SK-N-SH treated with all-trans-retinoic acid at 6 μM for 48 hours (cell line): ENCODE data around the gene COPS2.

ENCODE experiments used
- BACH2 ChIP-seq: fragments of 250-450 bp; sonication (Bioruptor Pico); IDR thresholded peaks from 2 replicates; pipeline ENCODE4 v1.9.0; 2021; ENCODE audit warnings: mild to moderate bottlenecking, borderline replicate concordance
- GLIS3 ChIP-seq: fragments of 250-450 bp; sonication (Bioruptor Pico); IDR thresholded peaks from 2 replicates; pipeline ENCODE4 v1.5.0; 2020; ENCODE audit warnings: mild to moderate bottlenecking, moderate library complexity
- OSR1 ChIP-seq: fragments of 250-450 bp; sonication (Bioruptor Pico); IDR thresholded peaks from 2 replicates; pipeline ENCODE4 v1.8.0; 2022; ENCODE audit warnings: moderate library complexity, mild to moderate bottlenecking, inconsistent platforms
- RARB ChIP-seq: fragments of 250-450 bp; sonication (Bioruptor Pico); IDR thresholded peaks from 2 replicates; pipeline ENCODE4 v1.8.0; 2021; ENCODE audit warnings: mild to moderate bottlenecking, moderate library complexity
- SNAI2 ChIP-seq: fragments of 250-450 bp; sonication (Bioruptor Pico); IDR thresholded peaks from 2 replicates; pipeline ENCODE4 v1.5.0; 2020; ENCODE audit warnings: mild to moderate bottlenecking, moderate library complexity
- ZC3H10 ChIP-seq: fragments of 250-450 bp; sonication (Bioruptor Pico); IDR thresholded peaks from 2 replicates; pipeline ENCODE4 v1.5.1; 2021; ENCODE audit warnings: mild to moderate bottlenecking, moderate library complexity
- ZFP3 ChIP-seq: fragments of 250-450 bp; sonication (Bioruptor Pico); IDR thresholded peaks from 2 replicates; pipeline ENCODE4 v1.5.0; 2020; ENCODE audit warnings: mild to moderate bottlenecking, moderate library complexity
- ZNF565 ChIP-seq: fragments of 450-650 bp; formaldehyde crosslinking; conservative IDR thresholded peaks from 2 replicates; pipeline ENCODE4 v1.5.0; 2020; ENCODE audit warnings: low read depth, mild to moderate bottlenecking, moderate library complexity
- ZNF70 ChIP-seq: fragments of 450-650 bp; formaldehyde crosslinking; IDR thresholded peaks from 2 replicates; pipeline ENCODE4 v1.5.0; 2020; ENCODE audit warnings: mild to moderate bottlenecking, moderate library complexity
- TF ChIP-seq, protein P1 (sequence below): fragments of 250-450 bp; sonication (Bioruptor Pico); IDR thresholded peaks from 2 replicates; pipeline ENCODE4 v1.5.0; 2020; ENCODE audit warnings: mild to moderate bottlenecking, moderate library complexity
- TF ChIP-seq, protein P2 (sequence below): fragments of 250-450 bp; sonication (Bioruptor Pico); IDR thresholded peaks from 2 replicates; pipeline ENCODE4 v1.8.0; 2020; ENCODE audit warnings: mild to moderate bottlenecking, moderate library complexity, borderline replicate concordance
- TF ChIP-seq, protein P3 (sequence below): fragments of 250-450 bp; sonication (Bioruptor Pico); IDR thresholded peaks from 2 replicates; pipeline ENCODE4 v1.5.1; 2020; ENCODE audit warnings: low read depth, mild to moderate bottlenecking, moderate library complexity

DNA sequence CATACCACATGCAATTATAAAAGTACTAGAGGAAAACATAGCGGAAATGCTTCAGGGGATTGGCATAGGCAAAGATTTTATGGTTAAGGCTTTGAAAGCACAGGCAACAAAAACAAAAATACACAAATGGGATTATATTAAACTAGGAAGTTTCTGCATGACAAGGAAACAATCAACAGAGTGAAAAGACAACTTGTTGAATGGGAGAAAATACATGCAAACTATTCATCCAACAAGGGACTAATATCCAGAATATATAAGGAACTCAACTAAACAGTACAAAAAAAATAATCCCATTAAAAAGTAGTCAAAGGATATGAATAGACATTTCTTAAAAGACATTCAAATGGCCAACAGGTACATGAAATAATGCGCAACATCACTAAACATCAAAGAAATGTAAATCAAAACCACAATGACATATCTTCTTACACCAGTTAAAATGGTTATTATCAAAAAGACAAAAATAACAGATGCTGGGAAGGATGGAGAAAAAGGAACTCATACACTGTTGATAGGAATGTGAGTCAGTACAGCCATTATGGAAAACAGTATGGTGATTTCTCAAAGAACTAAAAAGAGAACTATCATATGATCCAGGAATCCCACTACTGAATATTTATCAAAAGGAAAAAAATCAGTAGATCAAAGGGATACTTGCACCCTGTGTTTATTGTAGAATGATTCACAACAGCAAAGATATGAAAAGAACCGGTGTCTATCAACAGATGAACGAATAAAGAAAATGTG lies 39.1 kb downstream of the COPS2 start:
- no peak for TF ChIP-seq ZNF70 (CRISPR knock-in tag)
- TF ChIP-seq SNAI2, result no peak
- no peak for TF ChIP-seq BACH2 (CRISPR knock-in tag)
- TF ChIP-seq RARB (CRISPR knock-in tag), result no peak
- TF ChIP-seq GLIS3 (CRISPR knock-in tag), result no peak
- no peak for TF ChIP-seq ZC3H10 (CRISPR knock-in tag)
- TF ChIP-seq, protein P1, sequence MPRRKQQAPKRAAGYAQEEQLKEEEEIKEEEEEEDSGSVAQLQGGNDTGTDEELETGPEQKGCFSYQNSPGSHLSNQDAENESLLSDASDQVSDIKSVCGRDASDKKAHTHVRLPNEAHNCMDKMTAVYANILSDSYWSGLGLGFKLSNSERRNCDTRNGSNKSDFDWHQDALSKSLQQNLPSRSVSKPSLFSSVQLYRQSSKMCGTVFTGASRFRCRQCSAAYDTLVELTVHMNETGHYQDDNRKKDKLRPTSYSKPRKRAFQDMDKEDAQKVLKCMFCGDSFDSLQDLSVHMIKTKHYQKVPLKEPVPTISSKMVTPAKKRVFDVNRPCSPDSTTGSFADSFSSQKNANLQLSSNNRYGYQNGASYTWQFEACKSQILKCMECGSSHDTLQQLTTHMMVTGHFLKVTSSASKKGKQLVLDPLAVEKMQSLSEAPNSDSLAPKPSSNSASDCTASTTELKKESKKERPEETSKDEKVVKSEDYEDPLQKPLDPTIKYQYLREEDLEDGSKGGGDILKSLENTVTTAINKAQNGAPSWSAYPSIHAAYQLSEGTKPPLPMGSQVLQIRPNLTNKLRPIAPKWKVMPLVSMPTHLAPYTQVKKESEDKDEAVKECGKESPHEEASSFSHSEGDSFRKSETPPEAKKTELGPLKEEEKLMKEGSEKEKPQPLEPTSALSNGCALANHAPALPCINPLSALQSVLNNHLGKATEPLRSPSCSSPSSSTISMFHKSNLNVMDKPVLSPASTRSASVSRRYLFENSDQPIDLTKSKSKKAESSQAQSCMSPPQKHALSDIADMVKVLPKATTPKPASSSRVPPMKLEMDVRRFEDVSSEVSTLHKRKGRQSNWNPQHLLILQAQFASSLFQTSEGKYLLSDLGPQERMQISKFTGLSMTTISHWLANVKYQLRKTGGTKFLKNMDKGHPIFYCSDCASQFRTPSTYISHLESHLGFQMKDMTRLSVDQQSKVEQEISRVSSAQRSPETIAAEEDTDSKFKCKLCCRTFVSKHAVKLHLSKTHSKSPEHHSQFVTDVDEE, result no peak
- TF ChIP-seq OSR1 (CRISPR knock-in tag), result no peak
- no peak for TF ChIP-seq ZFP3 (CRISPR knock-in tag)
- TF ChIP-seq, protein P2, sequence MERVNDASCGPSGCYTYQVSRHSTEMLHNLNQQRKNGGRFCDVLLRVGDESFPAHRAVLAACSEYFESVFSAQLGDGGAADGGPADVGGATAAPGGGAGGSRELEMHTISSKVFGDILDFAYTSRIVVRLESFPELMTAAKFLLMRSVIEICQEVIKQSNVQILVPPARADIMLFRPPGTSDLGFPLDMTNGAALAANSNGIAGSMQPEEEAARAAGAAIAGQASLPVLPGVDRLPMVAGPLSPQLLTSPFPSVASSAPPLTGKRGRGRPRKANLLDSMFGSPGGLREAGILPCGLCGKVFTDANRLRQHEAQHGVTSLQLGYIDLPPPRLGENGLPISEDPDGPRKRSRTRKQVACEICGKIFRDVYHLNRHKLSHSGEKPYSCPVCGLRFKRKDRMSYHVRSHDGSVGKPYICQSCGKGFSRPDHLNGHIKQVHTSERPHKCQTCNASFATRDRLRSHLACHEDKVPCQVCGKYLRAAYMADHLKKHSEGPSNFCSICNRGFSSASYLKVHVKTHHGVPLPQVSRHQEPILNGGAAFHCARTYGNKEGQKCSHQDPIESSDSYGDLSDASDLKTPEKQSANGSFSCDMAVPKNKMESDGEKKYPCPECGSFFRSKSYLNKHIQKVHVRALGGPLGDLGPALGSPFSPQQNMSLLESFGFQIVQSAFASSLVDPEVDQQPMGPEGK (CRISPR knock-in tag), result no peak
- TF ChIP-seq, protein P3, sequence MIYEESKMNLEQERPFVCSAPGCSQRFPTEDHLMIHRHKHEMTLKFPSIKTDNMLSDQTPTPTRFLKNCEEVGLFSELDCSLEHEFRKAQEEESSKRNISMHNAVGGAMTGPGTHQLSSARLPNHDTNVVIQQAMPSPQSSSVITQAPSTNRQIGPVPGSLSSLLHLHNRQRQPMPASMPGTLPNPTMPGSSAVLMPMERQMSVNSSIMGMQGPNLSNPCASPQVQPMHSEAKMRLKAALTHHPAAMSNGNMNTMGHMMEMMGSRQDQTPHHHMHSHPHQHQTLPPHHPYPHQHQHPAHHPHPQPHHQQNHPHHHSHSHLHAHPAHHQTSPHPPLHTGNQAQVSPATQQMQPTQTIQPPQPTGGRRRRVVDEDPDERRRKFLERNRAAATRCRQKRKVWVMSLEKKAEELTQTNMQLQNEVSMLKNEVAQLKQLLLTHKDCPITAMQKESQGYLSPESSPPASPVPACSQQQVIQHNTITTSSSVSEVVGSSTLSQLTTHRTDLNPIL (CRISPR knock-in tag), result no peak
- TF ChIP-seq ZNF565 (CRISPR knock-in tag), result no peak
